Activated CD8-positive, alpha-beta memory T cell treated with anti-CD3 and anti-CD28 coated beads, Interleukin-2, amount 50 U/mL, for 1 hour (primary cell): ENCODE results near the gene GYG1.
"Not testable (repeated sequence)": the region's sequence is repeated elsewhere in the genome, so short reads cannot be mapped to it uniquely, and the experiment has no call there.

ENCODE experiments used
- DNase-seq: peaks from one replicate; pipeline ENCODE4 v3.0.0-alpha.2; 2020; ENCODE audit errors: extremely low read depth

The GYG1 gene

GRCh38 chr3:148987551-148987950, 3.8 kb upstream of the GYG1 start:
- not testable (repeated sequence) for DNase-seq

- no peak for DNase-seq
These were observed 1.1 kb upstream of the GYG1 start for GRCh38 chr3:148990236-148990635.

GRCh38 chr3:148992027-148992634, 791 bp downstream of the GYG1 start:
- no peak for DNase-seq

GRCh38 chr3:148992635-148993255, 1.4 kb downstream of the GYG1 start:
- DNase-seq: no peak

GRCh38 chr3:148997623-148998022, 6.3 kb downstream of the GYG1 start:
- DNase-seq: no peak

GRCh38 chr3:148998297-148998696, 7.0 kb downstream of the GYG1 start:
- no peak for DNase-seq

- no peak for DNase-seq
These were observed 7.5 kb downstream of the GYG1 start for GRCh38 chr3:148998715-148999423.

- DNase-seq: no peak
These were observed 8.5 kb downstream of the GYG1 start for GRCh38 chr3:148999806-149000205.

GRCh38 chr3:149000206-149000745, 8.9 kb downstream of the GYG1 start:
- no peak for DNase-seq

- no peak for DNase-seq
These were observed 10.4 kb downstream of the GYG1 start for GRCh38 chr3:149001727-149002126.

- DNase-seq: no peak
These were observed 12.4 kb downstream of the GYG1 start for GRCh38 chr3:149003653-149004305.

- DNase-seq: no peak
These were observed 13.3 kb downstream of the GYG1 start for GRCh38 chr3:149004622-149005021.

GRCh38 chr3:149005416-149005815, 14.1 kb downstream of the GYG1 start:
- no peak for DNase-seq

GRCh38 chr3:149007567-149008257, 16.4 kb downstream of the GYG1 start:
- no peak for DNase-seq

- DNase-seq: no peak
These were observed 18.4 kb downstream of the GYG1 start for GRCh38 chr3:149009732-149010131.

GRCh38 chr3:149010504-149010951, 19.2 kb downstream of the GYG1 start:
- no peak for DNase-seq

GRCh38 chr3:149010966-149011365, 19.6 kb downstream of the GYG1 start:
- DNase-seq: no peak

- DNase-seq: no peak
These were observed 20.3 kb downstream of the GYG1 start for GRCh38 chr3:149011676-149012075.

GRCh38 chr3:149013726-149014125, 22.4 kb downstream of the GYG1 start:
- DNase-seq: no peak

GRCh38 chr3:149015393-149015792, 24.1 kb downstream of the GYG1 start:
- no peak for DNase-seq

GRCh38 chr3:149016242-149016641, 24.9 kb downstream of the GYG1 start:
- no peak for DNase-seq
